CD4-positive, alpha-beta T cell (primary cell): ENCODE results near the gene RPGRIP1L. TPM values are rescaled to one million over a fixed set of nuclear protein-coding genes. Genes with fewer than 3 reads are reported as not detected.

ENCODE experiments used
- ATAC-seq: fragments of 200-7000 bp; cut with Tn5 transposase; one replicate; pipeline ENCODE4 v1.10.0; 2022; ENCODE audit warnings: mild to moderate bottlenecking; ENCODE audit not compliant: poor library complexity
- CTCF ChIA-PET: fragments of 350-600 bp; sonication (Branson Sonifier 250); formaldehyde crosslinking; loops from one replicate; lab custom pipeline; 2021; ENCODE audit warnings: antibody characterized with exemption, inconsistent platforms; lab: Charles Lee
- POLR2A ChIA-PET: fragments of 350-600 bp; sonication (Branson Sonifier 250); formaldehyde crosslinking; loops from one replicate; lab custom pipeline; 2021; ENCODE audit warnings: antibody characterized with exemption, inconsistent platforms; lab: Charles Lee
- DNase-seq, 14 experiments: peaks; one replicate each; pipeline ENCODE4 v3.0.0-alpha.2; 2013 to 2020; ENCODE audit warnings: mixed read lengths in 2 of 14
- H3K27ac ChIP-seq, 2 donors: one replicate each; pipeline versions ENCODE4 v1.5.1 to v1.7.0; 2013; ENCODE audit warnings: low read length in 2 of 2, low read depth in 1 of 2, mild to moderate bottlenecking in 1 of 2
- H3K27me3 ChIP-seq, 2 experiments: 1 replicate in 1 of 2; 2 replicates in 1 of 2; pipeline versions ENCODE4 v1.6.1 to v1.7.0; 2013; ENCODE audit warnings: low read length in 2 of 2, control low read depth in 1 of 2, mild to moderate bottlenecking in 1 of 2, moderate library complexity in 1 of 2; ENCODE audit not compliant: insufficient read depth in 2 of 2, control insufficient read depth in 1 of 2
- H3K36me3 ChIP-seq: one replicate; pipeline ENCODE4 v1.6.1; 2013; ENCODE audit warnings: low read length, control low read depth; ENCODE audit not compliant: insufficient read depth
- H3K4me1 ChIP-seq: one replicate; pipeline ENCODE4 v1.6.1; 2013; ENCODE audit warnings: low read length, control low read depth; ENCODE audit not compliant: insufficient read depth
- H3K4me3 ChIP-seq: one replicate; pipeline ENCODE4 v1.5.1; 2013; ENCODE audit warnings: mild to moderate bottlenecking, low read length, moderate library complexity
- H3K9me3 ChIP-seq, 2 experiments: 1 replicate in 1 of 2; 2 replicates in 1 of 2; pipeline versions ENCODE4 v1.6.1 to v1.7.0; 2013; ENCODE audit warnings: low read length in 2 of 2, mild to moderate bottlenecking in 2 of 2, control low read depth in 1 of 2, moderate library complexity in 1 of 2; ENCODE audit not compliant: control insufficient read depth in 1 of 2, insufficient read depth in 1 of 2
- H3K27ac Mint-ChIP-seq: one replicate; pipeline ENCODE4 v1.8.0; 2020; ENCODE audit warnings: mixed read lengths
- H3K27me3 Mint-ChIP-seq: one replicate; pipeline ENCODE4 v1.8.0; 2021; ENCODE audit warnings: mixed read lengths
- H3K36me3 Mint-ChIP-seq: one replicate; pipeline ENCODE4 v1.8.0; 2021; ENCODE audit warnings: low read depth, mixed read lengths
- H3K4me1 Mint-ChIP-seq: one replicate; pipeline ENCODE4 v1.8.0; 2021; ENCODE audit warnings: low read depth, mixed read lengths
- H3K4me3 Mint-ChIP-seq: one replicate; pipeline ENCODE4 v1.8.0; 2020; ENCODE audit warnings: mild to moderate bottlenecking, mixed read lengths
- H3K9me3 Mint-ChIP-seq: one replicate; pipeline ENCODE4 v1.8.0; 2020; ENCODE audit warnings: mixed read lengths
- CTCF ChIP-seq: fragments of 200-600 bp; IDR thresholded peaks from one replicate; pipeline ENCODE4 v1.8.0; 2022; ENCODE audit warnings: antibody characterized with exemption, mild to moderate bottlenecking
- intact Hi-C, 2 experiments: fragments of 100-400 bp; cut with DNase I in 1 of 2; cut with micrococcal nuclease in 1 of 2; formaldehyde crosslinking; loops; one replicate each; pipeline versions ENCODE4 v1.15.1 to v1.9.0; 2023 to 2025; cut with DNase I, micrococcal nuclease
- total RNA-seq, 174 experiments: library from RNA in 2 of 174; stranded (reverse) in 2 of 174; gene quantifications; one replicate each; pipeline ENCODE4 v1.2.3 and lab custom pipeline; 2021 to 2026

The RPGRIP1L gene
- total RNA-seq, 2 experiments from 2014 or later, result 2.4 to 2.5 TPM

GRCh38 chr16:53643474-53643873, 60.2 kb downstream of the RPGRIP1L start:
- no peaks in the 10 kb centered on the region for H3K36me3 ChIP-seq
- no peaks in the 10 kb centered on the region for H3K27me3 ChIP-seq
- no peak overlapping the region for H3K4me3 ChIP-seq
- Mint-ChIP-seq H3K9me3 (peaks cover 16% of the 10 kb centered on the region), H3K36me3 (peaks cover 60% of the 10 kb centered on the region), H3K27me3 (no peaks in the 10 kb centered on the region), H3K4me3 (no peak overlapping the region), H3K4me1 (no peaks in the 10 kb centered on the region), H3K27ac (no peak overlapping the region)
- intact Hi-C loops, result no loop called here
- no peak overlapping the region for H3K27ac ChIP-seq
- ATAC-seq (no peak), DNase-seq (no peak)
- CTCF ChIA-PET, result no interaction called here
- no peaks in the 10 kb centered on the region for H3K4me1 ChIP-seq
- POLR2A ChIA-PET, result no interaction called here
- peaks cover 5 to 9% of the 10 kb centered on the region in 2 experiments for H3K9me3 ChIP-seq
- TF ChIP-seq CTCF, result no peak

- Mint-ChIP-seq H3K4me1 (no peaks in the 10 kb centered on the region), H3K9me3 (peaks cover 16% of the 10 kb centered on the region), H3K4me3 (no peak overlapping the region), H3K27me3 (no peaks in the 10 kb centered on the region), H3K36me3 (peaks cover 55% of the 10 kb centered on the region), H3K27ac (no peak overlapping the region)
- peaks cover 5 to 9% of the 10 kb centered on the region in 2 experiments for H3K9me3 ChIP-seq
- DNase-seq, result no peak
- intact Hi-C loops, result no loop called here
- ATAC-seq, result no peak
- H3K27ac ChIP-seq, result no peak overlapping the region
- ChIA-PET CTCF (no interaction called here), POLR2A (no interaction called here)
- H3K4me3 ChIP-seq, result no peak overlapping the region
- TF ChIP-seq CTCF, result no peak
- no peaks in the 10 kb centered on the region for H3K4me1 ChIP-seq
- no peaks in the 10 kb centered on the region for H3K27me3 ChIP-seq
- H3K36me3 ChIP-seq, result no peaks in the 10 kb centered on the region
These were observed 61.6 kb downstream of the RPGRIP1L start for GRCh38 chr16:53642094-53642493.

- H3K9me3 ChIP-seq, result no peaks in the 10 kb centered on the region
- Mint-ChIP-seq H3K4me1 (no peaks in the 10 kb centered on the region), H3K27ac (no peak overlapping the region), H3K9me3 (no peaks in the 10 kb centered on the region), H3K36me3 (peaks cover 18% of the 10 kb centered on the region), H3K4me3 (no peak overlapping the region), H3K27me3 (no peaks in the 10 kb centered on the region)
- CTCF ChIA-PET, result no interaction called here
- H3K36me3 ChIP-seq, result no peaks in the 10 kb centered on the region
- H3K4me1 ChIP-seq, result no peaks in the 10 kb centered on the region
- POLR2A ChIA-PET, result no interaction called here
- no peak overlapping the region for H3K4me3 ChIP-seq
- intact Hi-C loops, result no loop called here
- ATAC-seq (no peak), DNase-seq (no peak)
- TF ChIP-seq CTCF, result no peak
- no peaks in the 10 kb centered on the region for H3K27me3 ChIP-seq
- no peak overlapping the region for H3K27ac ChIP-seq
These were observed 66.7 kb downstream of the RPGRIP1L start for GRCh38 chr16:53636978-53637377.
